ENCODE measurements around the gene PLEKHH2.
A peak's percentile ranks its signal among the peaks of the same experiment; 100 is the strongest.

Gene PLEKHH2

DNA sequence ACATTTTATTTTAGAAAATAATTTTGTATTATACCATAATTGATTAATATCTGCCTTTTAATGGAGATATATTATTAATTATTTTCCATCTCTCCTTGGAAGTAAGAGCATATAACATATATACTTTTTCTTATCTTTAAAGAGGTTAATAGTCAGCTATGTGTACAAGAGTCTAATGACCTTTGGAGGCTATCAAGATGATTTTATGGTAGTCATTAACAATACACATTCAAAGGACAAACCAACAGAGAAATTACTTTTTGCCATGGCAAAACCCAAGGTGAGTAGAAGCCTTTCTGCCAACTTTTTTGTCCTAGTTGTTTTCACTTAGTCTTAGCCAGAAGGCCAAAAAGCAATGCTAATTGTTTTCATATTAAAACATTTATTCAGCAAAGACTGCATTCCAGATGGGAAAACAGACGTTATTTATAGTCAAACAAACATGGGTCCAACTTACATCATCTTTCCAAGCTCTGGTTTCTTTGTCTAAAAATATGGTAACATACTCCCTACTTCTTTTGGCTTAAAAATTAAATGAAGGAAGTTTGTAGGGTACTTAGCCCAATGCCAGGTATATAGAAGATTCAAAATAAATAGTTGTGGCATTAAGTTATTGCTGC lies 127.1 kb downstream of the PLEKHH2 start:
- no peak for DNase-seq

DNA sequence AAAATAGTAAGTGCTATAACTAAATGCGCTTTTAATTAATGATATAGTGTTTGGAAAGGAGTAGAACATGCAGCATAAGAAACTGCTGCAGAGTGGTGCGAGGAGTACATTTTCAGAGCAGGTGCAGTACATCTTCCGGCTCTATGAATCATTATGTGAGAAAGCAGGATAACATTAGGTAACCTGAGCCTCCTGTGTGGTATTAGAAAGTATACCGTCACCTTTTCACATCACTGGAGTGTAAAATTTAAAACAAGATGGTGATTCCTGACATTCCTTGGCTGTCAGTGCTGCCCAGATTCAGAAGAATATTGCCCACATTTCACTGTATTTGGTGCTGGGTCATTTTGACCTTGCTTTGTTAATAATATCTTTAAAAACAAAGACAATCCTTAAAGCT lies 128.9 kb downstream of the PLEKHH2 start:
- DNase-seq, result no peak

DNA sequence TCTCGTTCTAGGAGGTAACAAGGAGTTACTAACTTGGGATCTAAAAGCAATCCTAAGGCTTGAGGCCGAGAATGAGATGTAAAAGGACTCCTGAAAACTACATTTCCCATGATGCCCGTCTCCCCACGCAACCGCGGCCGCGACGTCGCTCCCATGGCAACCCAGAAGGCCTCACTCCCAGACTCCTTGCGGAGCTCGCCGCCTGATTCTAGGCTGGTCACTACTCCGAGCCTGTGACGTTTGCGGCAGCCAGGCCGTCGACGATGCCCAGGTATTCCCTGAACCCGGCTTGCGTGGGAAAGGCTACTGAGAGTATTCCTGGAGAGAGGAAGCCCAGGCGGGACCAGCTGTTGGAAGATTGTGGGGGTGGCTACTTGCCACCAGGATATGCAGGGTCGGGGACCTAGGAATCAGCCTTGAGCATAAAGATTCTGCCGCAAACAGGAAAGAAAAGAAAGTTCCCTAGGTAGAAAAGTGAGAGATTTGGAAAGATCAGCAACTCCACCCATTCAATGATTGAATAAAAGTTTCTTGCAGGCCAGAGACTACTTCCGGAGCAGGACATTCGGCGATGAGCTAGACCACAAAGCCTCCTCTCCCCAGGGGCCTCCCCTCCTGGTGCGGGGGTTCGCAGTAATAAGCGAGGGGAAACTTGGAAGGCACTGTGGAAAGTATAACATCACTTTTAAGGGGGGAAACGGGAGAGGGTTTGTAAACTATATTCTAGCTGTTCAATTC lies 137.0 kb downstream of the PLEKHH2 start, which contains the start of gene DYNC2LI1:
DYNC2LI1 (plus strand) TSS at position 164 of the 738 bp plus-strand sequence; CDS start at position 264, 100 bp downstream.
- peak; percentile 40 for DNase-seq

GRCh38 chr2:43774617-43775016 lies 137.6 kb downstream of the PLEKHH2 start:
- no peak for DNase-seq

DNA sequence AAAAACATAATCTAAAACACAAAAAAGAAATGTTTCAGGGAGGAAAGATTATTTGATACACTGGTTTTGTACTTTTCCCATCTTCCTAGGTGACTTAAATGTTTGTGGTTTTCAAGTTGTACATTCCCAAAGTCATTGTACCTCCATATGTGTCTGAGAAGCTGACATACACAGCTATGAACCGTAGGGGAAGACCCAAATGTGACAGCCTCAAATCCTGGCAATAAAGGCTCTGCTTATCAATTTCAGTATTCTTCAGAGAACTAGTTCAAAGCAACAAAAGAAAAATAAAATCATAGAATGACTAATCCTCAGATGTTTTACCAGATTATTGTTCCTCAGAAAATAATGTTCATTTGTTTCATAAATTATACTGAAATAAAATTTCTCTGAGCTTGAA lies 139.3 kb downstream of the PLEKHH2 start:
- DNase-seq, result no peak

- no peak for DNase-seq
Measured at GRCh38 chr2:43777306-43777926, 140.4 kb downstream of the PLEKHH2 start.

DNA sequence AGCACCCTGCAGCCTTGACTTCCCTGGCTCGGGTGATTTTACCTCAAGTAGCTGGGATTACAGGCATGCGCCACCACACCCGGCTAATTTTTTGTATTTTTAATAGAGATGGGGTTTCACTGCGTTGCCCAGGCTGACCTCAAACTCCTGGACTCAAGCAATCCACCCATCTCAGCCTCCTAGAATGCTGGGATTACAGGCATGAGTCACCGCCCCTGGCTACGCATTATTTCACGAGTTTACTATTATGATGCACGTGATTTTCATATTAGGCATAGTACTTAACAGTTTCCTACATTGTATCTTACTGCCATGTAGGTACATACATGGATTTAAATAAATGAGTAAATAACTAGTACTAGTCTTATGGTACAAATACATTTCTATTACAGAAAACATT lies 141.2 kb downstream of the PLEKHH2 start:
- no peak for DNase-seq

DNA sequence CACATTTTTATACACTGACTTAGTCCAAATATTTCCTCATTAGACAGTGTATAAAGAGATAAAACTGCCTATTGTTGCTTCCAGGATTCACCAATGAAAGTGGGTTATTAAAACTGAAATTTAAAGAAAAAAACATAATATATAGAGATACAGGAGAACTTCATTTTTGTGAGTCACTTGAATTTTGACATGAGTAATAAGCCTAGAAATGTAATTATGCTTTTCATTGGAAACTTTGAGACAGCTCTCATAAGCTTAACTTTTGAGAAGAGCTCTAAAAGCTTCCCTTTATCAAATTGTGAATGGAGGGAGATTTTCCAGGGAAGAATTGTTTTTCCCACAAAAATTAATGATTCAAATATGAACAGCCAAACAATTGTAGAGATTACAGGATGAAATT lies 150.8 kb downstream of the PLEKHH2 start:
- DNase-seq, result no peak

DNA sequence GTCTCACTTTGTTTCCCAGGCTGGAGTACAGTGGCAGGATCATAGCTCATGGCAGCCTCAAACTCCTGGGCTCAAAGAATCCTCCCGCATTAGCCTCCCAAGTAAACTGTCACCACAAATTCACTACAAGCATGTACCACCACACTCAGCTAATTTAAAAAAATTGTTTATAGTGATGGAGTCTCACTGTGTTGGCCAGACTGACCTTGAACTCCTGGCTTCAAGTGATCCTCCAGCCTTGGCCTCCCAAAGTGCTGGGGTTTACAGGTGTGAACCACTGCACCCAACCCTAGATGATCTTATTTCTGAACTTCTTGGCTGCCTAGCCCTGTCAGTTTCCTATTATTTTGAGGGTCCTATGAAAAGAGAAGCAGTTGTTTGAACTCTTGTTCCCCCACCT lies 151.6 kb downstream of the PLEKHH2 start:
- DNase-seq, result no peak

- DNase-seq, result no peak
Measured at GRCh38 chr2:43790147-43790546, 153.1 kb downstream of the PLEKHH2 start.

DNA sequence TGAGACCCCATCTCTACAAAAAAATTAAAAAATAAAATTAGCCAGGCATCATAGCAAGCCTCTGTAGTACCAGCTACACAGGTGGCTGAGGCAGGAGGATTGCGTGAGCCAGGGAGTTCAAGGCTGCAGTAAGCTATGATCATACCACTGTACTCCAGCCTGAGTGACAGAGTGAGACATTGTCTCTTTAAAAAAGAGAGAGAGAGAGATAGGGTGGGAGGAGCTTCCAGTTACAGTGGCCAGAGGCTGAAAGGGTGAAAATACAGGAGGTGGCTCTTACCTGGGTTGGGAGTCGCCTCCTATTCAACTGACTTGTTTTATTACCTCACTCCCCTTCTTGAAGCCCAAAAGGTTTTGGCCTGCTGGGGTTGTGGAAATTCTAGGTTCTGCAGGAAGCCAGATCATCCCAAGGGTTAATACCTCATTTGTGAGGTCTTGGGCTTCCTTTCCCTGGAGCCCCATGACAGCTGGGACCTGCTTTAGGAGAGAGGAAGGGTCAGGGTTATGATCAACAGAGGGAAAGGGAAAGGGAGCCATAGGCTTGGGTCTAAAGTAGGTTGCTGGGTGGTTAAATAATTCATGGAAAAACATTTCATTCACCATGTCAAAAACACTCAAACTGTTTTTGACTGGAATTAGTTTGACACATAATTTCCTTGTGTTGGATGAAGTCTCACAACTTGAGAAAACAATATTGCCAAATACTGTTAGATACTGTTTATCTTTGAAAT lies 154.1 kb downstream of the PLEKHH2 start:
- DNase-seq, result no peak

DNA sequence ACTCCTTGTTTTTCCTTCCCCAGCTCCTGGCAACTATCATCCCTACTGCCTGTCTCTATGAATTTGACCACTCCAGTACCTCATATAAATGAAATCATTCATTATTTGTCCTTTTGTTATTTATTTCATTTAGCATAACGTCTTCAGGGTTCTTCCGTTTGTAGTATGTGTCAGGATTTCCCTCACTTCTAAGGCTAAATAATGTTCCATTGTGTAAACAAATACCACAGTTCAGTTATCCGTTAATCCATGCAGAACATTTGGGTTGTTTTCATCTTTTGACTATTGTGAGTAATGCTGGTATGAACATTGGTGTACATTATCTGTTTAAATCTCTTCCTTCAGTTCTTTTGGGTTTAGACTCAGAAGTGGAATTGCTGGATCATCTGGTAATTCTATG lies 155.6 kb downstream of the PLEKHH2 start:
- DNase-seq, result no peak

DNA sequence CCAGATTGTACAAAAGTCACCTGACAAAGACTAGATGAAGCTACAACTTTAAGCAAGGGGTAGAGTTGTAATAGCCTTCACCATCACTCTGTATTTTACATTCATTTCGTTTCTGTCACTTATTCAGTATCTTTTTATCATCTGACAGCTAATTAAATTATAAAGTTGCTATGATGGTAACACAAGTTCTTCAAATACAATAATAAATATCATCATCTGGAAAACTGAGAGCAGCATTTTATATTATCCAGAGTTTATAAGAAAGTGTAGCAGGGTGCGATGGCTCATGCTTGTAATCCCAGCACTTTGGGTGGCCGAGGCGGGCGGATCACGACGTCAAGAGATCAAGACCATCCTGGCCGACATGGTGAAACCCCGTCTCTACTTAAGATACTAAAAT lies 157.9 kb downstream of the PLEKHH2 start:
- DNase-seq, result no peak

DNA sequence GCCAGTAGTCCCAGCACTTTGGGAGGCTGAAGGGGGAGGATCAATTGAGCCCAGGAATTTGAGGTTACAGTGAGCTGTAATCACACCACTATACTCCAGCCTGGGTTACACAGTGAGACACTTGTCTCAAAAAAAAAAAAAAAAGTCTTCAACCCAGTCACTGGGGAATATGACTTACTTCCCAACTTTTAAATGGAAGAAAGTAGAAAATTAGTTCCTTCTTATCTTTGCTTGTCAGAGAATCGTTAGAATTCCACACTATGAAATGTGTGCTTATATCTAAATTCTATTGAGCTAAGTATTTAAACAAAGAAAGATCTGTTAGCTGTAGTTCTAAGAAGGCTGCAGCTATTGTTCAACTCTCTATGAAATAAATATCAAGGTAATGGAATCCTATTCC lies 159.1 kb downstream of the PLEKHH2 start:
- DNase-seq, result no peak

DNA sequence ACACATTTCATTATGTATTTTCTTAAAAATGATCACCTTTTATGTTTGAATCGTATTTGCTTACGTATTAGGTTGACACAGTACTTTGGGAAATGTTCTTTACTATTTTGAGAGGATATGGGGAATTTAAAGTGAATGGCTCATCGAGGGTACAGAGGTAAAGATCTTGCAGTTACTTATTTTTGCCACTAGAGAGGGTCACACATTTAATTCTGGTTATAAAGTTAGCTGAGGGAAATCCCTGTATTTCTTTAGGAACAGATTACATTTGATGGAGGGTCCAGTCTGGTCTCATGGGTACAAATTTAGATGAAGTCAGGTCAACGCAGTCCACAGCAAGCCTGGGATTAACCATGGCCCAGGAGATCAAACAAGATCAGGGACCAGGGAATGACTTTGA lies 161.2 kb downstream of the PLEKHH2 start:
- DNase-seq, result no peak

GRCh38 chr2:43800894-43801293 lies 163.8 kb downstream of the PLEKHH2 start:
- DNase-seq, result no peak

DNA sequence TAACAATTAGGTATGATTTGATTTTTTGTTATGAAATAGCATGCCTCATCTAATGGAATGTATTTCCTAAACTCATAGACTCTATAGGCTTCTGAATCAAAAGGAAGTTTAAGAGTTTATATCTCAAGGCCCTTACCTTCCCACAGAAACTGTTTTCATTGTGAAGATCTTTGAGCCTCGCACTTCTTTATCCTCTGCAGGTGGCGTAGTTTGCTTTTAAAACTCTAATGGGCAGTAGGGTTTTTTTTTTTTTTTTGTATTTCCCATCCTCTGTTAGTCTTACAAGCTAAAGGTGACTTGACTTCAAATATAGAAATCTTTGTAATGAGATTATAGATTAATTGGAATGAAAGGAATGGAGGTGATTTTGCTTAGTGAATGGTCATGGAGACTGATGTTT lies 165.1 kb downstream of the PLEKHH2 start:
- DNase-seq, result no peak

GRCh38 chr2:43803113-43803512 lies 166.1 kb downstream of the PLEKHH2 start:
- DNase-seq, result no peak

DNA sequence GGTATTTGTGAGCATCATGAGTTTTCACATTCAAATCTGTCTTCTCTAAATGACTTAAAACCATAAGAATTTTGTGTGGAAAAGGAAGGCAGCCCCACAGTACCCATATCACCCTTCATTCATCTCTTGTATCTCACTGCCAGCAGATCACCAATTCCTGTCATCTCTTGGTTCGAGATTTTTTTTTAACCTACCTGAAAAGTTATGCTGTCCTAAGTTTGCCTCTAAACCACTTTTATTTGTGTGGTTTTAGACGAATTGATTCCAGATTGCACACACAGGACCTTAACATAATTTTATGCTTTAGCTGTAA lies 169.6 kb downstream of the PLEKHH2 start:
- DNase-seq, result no peak

DNA sequence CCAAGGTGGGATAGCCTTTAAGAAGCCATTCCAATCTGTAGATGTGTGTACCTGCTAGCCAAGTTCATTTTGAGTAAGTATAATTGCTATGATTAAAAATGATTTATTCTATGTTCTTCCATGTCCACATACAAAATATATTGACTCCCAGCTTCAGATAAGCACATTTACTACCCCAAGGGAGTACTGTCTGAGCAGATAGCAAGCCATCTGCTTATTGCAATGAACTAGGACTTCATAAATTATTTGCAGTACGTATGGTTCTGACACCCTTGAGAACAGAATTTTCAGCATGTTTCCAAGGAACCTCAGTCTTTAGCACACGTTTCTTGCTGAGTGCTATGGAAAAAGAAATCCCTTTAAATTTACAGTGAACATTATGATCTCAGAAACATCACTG lies 173.4 kb downstream of the PLEKHH2 start:
- no peak for DNase-seq

GRCh38 chr2:43810888-43811287 lies 173.8 kb downstream of the PLEKHH2 start:
- no peak for DNase-seq

DNA sequence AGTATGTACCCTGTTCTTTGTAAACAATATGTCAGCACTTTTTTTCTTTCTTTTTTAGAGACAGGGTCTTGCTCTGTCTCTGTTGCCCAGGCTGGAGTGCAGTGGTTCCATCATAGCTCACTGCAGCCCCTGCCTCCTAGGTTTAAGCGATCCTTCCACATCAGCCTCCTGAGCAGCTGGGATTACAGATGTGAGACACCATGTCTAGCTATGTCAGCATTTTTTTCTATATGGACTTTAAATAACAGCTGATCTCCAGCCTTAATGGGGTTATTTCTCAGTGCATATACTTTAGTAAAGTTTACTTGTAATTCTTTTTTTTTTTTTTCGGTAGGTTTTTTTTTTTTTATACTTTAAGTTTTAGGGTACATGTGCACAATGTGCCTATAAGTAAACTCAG lies 174.9 kb downstream of the PLEKHH2 start:
- DNase-seq, result no peak

DNA sequence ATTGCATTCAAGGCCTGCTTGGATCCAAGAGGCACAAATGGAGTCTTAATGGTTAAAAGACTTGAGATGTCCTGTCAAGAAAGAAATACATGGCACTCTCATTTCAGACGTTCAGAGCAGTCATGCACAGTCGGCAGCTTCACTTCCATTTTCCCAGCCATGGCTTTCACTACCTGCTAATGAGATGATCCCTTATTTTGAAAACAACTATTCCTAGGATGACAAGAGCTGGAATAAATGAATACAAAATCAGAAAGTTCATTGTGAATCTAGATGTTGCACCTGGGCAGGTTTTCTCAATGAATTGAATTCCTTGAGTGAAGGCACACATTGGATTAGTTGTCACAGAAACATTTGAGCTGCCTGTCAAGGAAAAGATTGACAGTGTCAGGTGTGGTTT lies 175.9 kb downstream of the PLEKHH2 start:
- no peak for DNase-seq

DNA sequence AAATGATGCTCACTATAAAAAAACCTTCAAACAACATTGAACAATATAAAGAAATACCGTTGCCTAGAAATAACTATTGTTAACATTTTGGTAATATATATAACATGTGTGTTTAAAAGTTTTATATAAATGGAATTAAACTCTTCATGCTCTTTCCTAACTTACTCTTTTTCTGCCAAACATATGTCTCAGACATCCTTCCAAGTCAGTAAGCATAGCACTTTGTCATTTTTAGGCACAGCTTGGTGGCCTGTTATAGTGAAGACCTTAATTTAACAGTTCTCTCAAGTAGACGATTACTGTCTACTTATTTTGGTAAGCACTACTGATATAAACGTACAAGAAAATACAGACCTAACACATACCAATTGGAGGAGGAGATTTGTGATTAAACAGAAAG lies 177.7 kb downstream of the PLEKHH2 start:
- DNase-seq, result no peak

Measured in GF-D8 (cell line).